ENCODE data around the gene CLC.

Gene CLC

GRCh38 chr19:39759457-39760184, 21.8 kb upstream of the CLC start:
- no peak for DNase-seq (ENCODE audit: low read depth, low spot score)
- no peaks in the 10 kb centered on the region for H3K36me3 ChIP-seq (ENCODE audit: insufficient read depth, insufficient read length, low read length)
- TF ChIP-seq SUZ12 (IDR thresholded peaks at IDR 0.05; ENCODE audit: extremely low read depth, insufficient read depth, insufficient read length) (no peak), ZNF274 (IDR thresholded peaks at IDR 0.05; ENCODE audit: low read depth, low read length) (no peak), YY1 (IDR thresholded peaks at IDR 0.05; ENCODE audit: insufficient read depth, insufficient read length) (no peak)
- H3K9me3 ChIP-seq (ENCODE audit: insufficient read depth, low read length) = no peaks in the 10 kb centered on the region
- no peak overlapping the region for H3K4me3 ChIP-seq (ENCODE audit: insufficient read length, low read depth)
- no peaks in the 10 kb centered on the region for H3K27me3 ChIP-seq (ENCODE audit: insufficient read depth, insufficient read length)
- H3K4me1 ChIP-seq (ENCODE audit: insufficient read depth, insufficient read length) = no peaks in the 10 kb centered on the region
- no peak overlapping the region for H3K9ac ChIP-seq (ENCODE audit: insufficient read length, low read depth)

- no peak for DNase-seq (ENCODE audit: low read depth, low spot score)
Observed at GRCh38 chr19:39754971-39755370, 17.1 kb upstream of the CLC start.

GRCh38 chr19:39754544-39754943, 16.7 kb upstream of the CLC start:
- no peaks in the 10 kb centered on the region for H3K36me3 ChIP-seq (ENCODE audit: insufficient read depth, insufficient read length, low read length)
- TF ChIP-seq ZNF274 (IDR thresholded peaks at IDR 0.05; ENCODE audit: low read depth, low read length) = no peak
- TF ChIP-seq SUZ12 (IDR thresholded peaks at IDR 0.05; ENCODE audit: extremely low read depth, insufficient read depth, insufficient read length) = no peak
- TF ChIP-seq YY1 (IDR thresholded peaks at IDR 0.05; ENCODE audit: insufficient read depth, insufficient read length) = no peak
- DNase-seq (ENCODE audit: low read depth, low spot score) = no peak
- H3K27me3 ChIP-seq (ENCODE audit: insufficient read depth, insufficient read length) = no peaks in the 10 kb centered on the region
- no peaks in the 10 kb centered on the region for H3K4me1 ChIP-seq (ENCODE audit: insufficient read depth, insufficient read length)
- no peak overlapping the region for H3K9ac ChIP-seq (ENCODE audit: insufficient read length, low read depth)
- H3K9me3 ChIP-seq (ENCODE audit: insufficient read depth, low read length) = no peaks in the 10 kb centered on the region
- no peak overlapping the region for H3K4me3 ChIP-seq (ENCODE audit: insufficient read length, low read depth)

More at GRCh38 chr19:39754971-39755370, 17.1 kb upstream of the CLC start:
- no peak for TF ChIP-seq YY1 (IDR thresholded peaks at IDR 0.05; ENCODE audit: insufficient read depth, insufficient read length)
- TF ChIP-seq SUZ12 (IDR thresholded peaks at IDR 0.05; ENCODE audit: extremely low read depth, insufficient read depth, insufficient read length) = no peak
- no peak for TF ChIP-seq ZNF274 (IDR thresholded peaks at IDR 0.05; ENCODE audit: low read depth, low read length)
- no peaks in the 10 kb centered on the region for H3K27me3 ChIP-seq (ENCODE audit: insufficient read depth, insufficient read length)
- no peaks in the 10 kb centered on the region for H3K4me1 ChIP-seq (ENCODE audit: insufficient read depth, insufficient read length)
- H3K9me3 ChIP-seq (ENCODE audit: insufficient read depth, low read length) = no peaks in the 10 kb centered on the region
- no peak overlapping the region for H3K4me3 ChIP-seq (ENCODE audit: insufficient read length, low read depth)
- no peaks in the 10 kb centered on the region for H3K36me3 ChIP-seq (ENCODE audit: insufficient read depth, insufficient read length, low read length)
- H3K9ac ChIP-seq (ENCODE audit: insufficient read length, low read depth) = no peak overlapping the region

- H3K36me3 ChIP-seq (ENCODE audit: insufficient read depth, insufficient read length, low read length) = no peaks in the 10 kb centered on the region
- no peaks in the 10 kb centered on the region for H3K27me3 ChIP-seq (ENCODE audit: insufficient read depth, insufficient read length)
Observed at GRCh38 chr19:39752795-39753194, 15.0 kb upstream of the CLC start.

GRCh38 chr19:39752390-39752789, 14.6 kb upstream of the CLC start:
- no peak for TF ChIP-seq SUZ12 (IDR thresholded peaks at IDR 0.05; ENCODE audit: extremely low read depth, insufficient read depth, insufficient read length)
- no peak for TF ChIP-seq YY1 (IDR thresholded peaks at IDR 0.05; ENCODE audit: insufficient read depth, insufficient read length)
- no peak for TF ChIP-seq ZNF274 (IDR thresholded peaks at IDR 0.05; ENCODE audit: low read depth, low read length)

More at GRCh38 chr19:39752795-39753194, 15.0 kb upstream of the CLC start:
- Histone ChIP-seq H3K4me1 (ENCODE audit: insufficient read depth, insufficient read length) (no peaks in the 10 kb centered on the region), H3K9ac (ENCODE audit: insufficient read length, low read depth) (no peak overlapping the region), H3K9me3 (ENCODE audit: insufficient read depth, low read length) (no peaks in the 10 kb centered on the region), H3K4me3 (ENCODE audit: insufficient read length, low read depth) (no peak overlapping the region)
- DNase-seq (ENCODE audit: low read depth, low spot score) = no peak
- TF ChIP-seq SUZ12 (IDR thresholded peaks at IDR 0.05; ENCODE audit: extremely low read depth, insufficient read depth, insufficient read length) (no peak), ZNF274 (IDR thresholded peaks at IDR 0.05; ENCODE audit: low read depth, low read length) (no peak), YY1 (IDR thresholded peaks at IDR 0.05; ENCODE audit: insufficient read depth, insufficient read length) (no peak)

GRCh38 chr19:39749981-39750380, 12.2 kb upstream of the CLC start:
- no peak overlapping the region for H3K9ac ChIP-seq (ENCODE audit: insufficient read length, low read depth)
- no peaks in the 10 kb centered on the region for H3K36me3 ChIP-seq (ENCODE audit: insufficient read depth, insufficient read length, low read length)
- TF ChIP-seq SUZ12 (IDR thresholded peaks at IDR 0.05; ENCODE audit: extremely low read depth, insufficient read depth, insufficient read length) (no peak), YY1 (IDR thresholded peaks at IDR 0.05; ENCODE audit: insufficient read depth, insufficient read length) (no peak), ZNF274 (IDR thresholded peaks at IDR 0.05; ENCODE audit: low read depth, low read length) (no peak)
- H3K4me1 ChIP-seq (ENCODE audit: insufficient read depth, insufficient read length) = no peaks in the 10 kb centered on the region
- H3K9me3 ChIP-seq (ENCODE audit: insufficient read depth, low read length) = no peaks in the 10 kb centered on the region
- H3K27me3 ChIP-seq (ENCODE audit: insufficient read depth, insufficient read length) = no peaks in the 10 kb centered on the region
- DNase-seq (ENCODE audit: low read depth, low spot score) = no peak
- no peak overlapping the region for H3K4me3 ChIP-seq (ENCODE audit: insufficient read length, low read depth)

More at GRCh38 chr19:39752390-39752789, 14.6 kb upstream of the CLC start:
- H3K36me3 ChIP-seq (ENCODE audit: insufficient read depth, insufficient read length, low read length) = no peaks in the 10 kb centered on the region
- H3K9ac ChIP-seq (ENCODE audit: insufficient read length, low read depth) = no peak overlapping the region
- no peaks in the 10 kb centered on the region for H3K9me3 ChIP-seq (ENCODE audit: insufficient read depth, low read length)
- no peak for DNase-seq (ENCODE audit: low read depth, low spot score)
- no peaks in the 10 kb centered on the region for H3K27me3 ChIP-seq (ENCODE audit: insufficient read depth, insufficient read length)
- no peaks in the 10 kb centered on the region for H3K4me1 ChIP-seq (ENCODE audit: insufficient read depth, insufficient read length)
- H3K4me3 ChIP-seq (ENCODE audit: insufficient read length, low read depth) = no peak overlapping the region

- H3K9ac ChIP-seq (ENCODE audit: insufficient read length, low read depth) = no peak overlapping the region
- H3K4me3 ChIP-seq (ENCODE audit: insufficient read length, low read depth) = no peak overlapping the region
- H3K27me3 ChIP-seq (ENCODE audit: insufficient read depth, insufficient read length) = no peaks in the 10 kb centered on the region
- H3K4me1 ChIP-seq (ENCODE audit: insufficient read depth, insufficient read length) = no peaks in the 10 kb centered on the region
- no peak for DNase-seq (ENCODE audit: low read depth, low spot score)
- TF ChIP-seq SUZ12 (IDR thresholded peaks at IDR 0.05; ENCODE audit: extremely low read depth, insufficient read depth, insufficient read length) = no peak
- no peak for TF ChIP-seq ZNF274 (IDR thresholded peaks at IDR 0.05; ENCODE audit: low read depth, low read length)
- no peak for TF ChIP-seq YY1 (IDR thresholded peaks at IDR 0.05; ENCODE audit: insufficient read depth, insufficient read length)
- H3K9me3 ChIP-seq (ENCODE audit: insufficient read depth, low read length) = no peaks in the 10 kb centered on the region
- no peaks in the 10 kb centered on the region for H3K36me3 ChIP-seq (ENCODE audit: insufficient read depth, insufficient read length, low read length)
Observed at GRCh38 chr19:39746836-39747529, 9.2 kb upstream of the CLC start.

Data from NT2/D1 (cell line).